ENCODE data around the gene EXOC4.

Gene EXOC4

GRCh38 chr7:133360201-133360600 is 107.3 kb downstream of the EXOC4 start:
- Histone ChIP-seq H3K27me3 (ENCODE audit: insufficient read depth, insufficient read length) (no peaks in the 10 kb centered on the region), H3K4me3 (ENCODE audit: insufficient read length, low read depth) (no peak overlapping the region), H3K9ac (ENCODE audit: insufficient read length, low read depth) (no peak overlapping the region), H3K36me3 (ENCODE audit: insufficient read depth, insufficient read length, low read length) (no peaks in the 10 kb centered on the region), H3K4me1 (ENCODE audit: insufficient read depth, insufficient read length) (no peaks in the 10 kb centered on the region), H3K9me3 (ENCODE audit: insufficient read depth, low read length) (no peaks in the 10 kb centered on the region)
- peak; percentile 39 for DNase-seq (ENCODE audit: low read depth, low spot score)
- TF ChIP-seq YY1 (IDR thresholded peaks at IDR 0.05; ENCODE audit: insufficient read depth, insufficient read length) (no peak), SUZ12 (IDR thresholded peaks at IDR 0.05; ENCODE audit: extremely low read depth, insufficient read depth, insufficient read length) (no peak), ZNF274 (IDR thresholded peaks at IDR 0.05; ENCODE audit: low read depth, low read length) (no peak)

DNA sequence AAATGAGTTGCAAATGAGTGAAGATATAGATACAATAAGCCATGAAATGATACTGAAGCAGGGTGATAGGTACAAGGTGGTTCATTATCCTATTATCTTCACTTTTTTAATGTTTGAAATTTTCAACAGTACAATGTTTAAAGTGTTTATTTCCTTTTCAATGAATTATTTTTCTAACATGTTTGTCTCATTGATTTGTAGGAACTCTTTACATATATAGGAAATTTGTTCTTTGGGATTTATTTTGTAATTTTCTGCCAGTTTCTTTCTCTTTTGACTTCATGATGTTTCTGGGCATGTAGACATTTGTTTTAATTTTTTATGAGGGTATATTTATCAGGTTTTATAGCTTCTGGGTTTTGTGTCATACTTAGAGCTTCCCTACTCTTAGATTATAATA is 108.9 kb downstream of the EXOC4 start:
- TF ChIP-seq YY1 (IDR thresholded peaks at IDR 0.05; ENCODE audit: insufficient read depth, insufficient read length) (no peak), SUZ12 (IDR thresholded peaks at IDR 0.05; ENCODE audit: extremely low read depth, insufficient read depth, insufficient read length) (no peak), ZNF274 (IDR thresholded peaks at IDR 0.05; ENCODE audit: low read depth, low read length) (no peak)
- Histone ChIP-seq H3K9me3 (ENCODE audit: insufficient read depth, low read length) (no peaks in the 10 kb centered on the region), H3K27me3 (ENCODE audit: insufficient read depth, insufficient read length) (no peaks in the 10 kb centered on the region), H3K4me3 (ENCODE audit: insufficient read length, low read depth) (no peak overlapping the region), H3K9ac (ENCODE audit: insufficient read length, low read depth) (no peak overlapping the region), H3K4me1 (ENCODE audit: insufficient read depth, insufficient read length) (no peaks in the 10 kb centered on the region), H3K36me3 (ENCODE audit: insufficient read depth, insufficient read length, low read length) (no peaks in the 10 kb centered on the region)
- DNase-seq (ENCODE audit: low read depth, low spot score): no peak

- Histone ChIP-seq H3K4me1 (ENCODE audit: insufficient read depth, insufficient read length) (no peaks in the 10 kb centered on the region), H3K9ac (ENCODE audit: insufficient read length, low read depth) (no peak overlapping the region), H3K36me3 (ENCODE audit: insufficient read depth, insufficient read length, low read length) (no peaks in the 10 kb centered on the region), H3K9me3 (ENCODE audit: insufficient read depth, low read length) (no peaks in the 10 kb centered on the region), H3K4me3 (ENCODE audit: insufficient read length, low read depth) (no peak overlapping the region), H3K27me3 (ENCODE audit: insufficient read depth, insufficient read length) (no peaks in the 10 kb centered on the region)
- TF ChIP-seq YY1 (IDR thresholded peaks at IDR 0.05; ENCODE audit: insufficient read depth, insufficient read length): no peak
- TF ChIP-seq ZNF274 (IDR thresholded peaks at IDR 0.05; ENCODE audit: low read depth, low read length): no peak
- TF ChIP-seq SUZ12 (IDR thresholded peaks at IDR 0.05; ENCODE audit: extremely low read depth, insufficient read depth, insufficient read length): no peak
- no peak for DNase-seq (ENCODE audit: low read depth, low spot score)
Observed at GRCh38 chr7:133364959-133365690, 112.2 kb downstream of the EXOC4 start.

DNA sequence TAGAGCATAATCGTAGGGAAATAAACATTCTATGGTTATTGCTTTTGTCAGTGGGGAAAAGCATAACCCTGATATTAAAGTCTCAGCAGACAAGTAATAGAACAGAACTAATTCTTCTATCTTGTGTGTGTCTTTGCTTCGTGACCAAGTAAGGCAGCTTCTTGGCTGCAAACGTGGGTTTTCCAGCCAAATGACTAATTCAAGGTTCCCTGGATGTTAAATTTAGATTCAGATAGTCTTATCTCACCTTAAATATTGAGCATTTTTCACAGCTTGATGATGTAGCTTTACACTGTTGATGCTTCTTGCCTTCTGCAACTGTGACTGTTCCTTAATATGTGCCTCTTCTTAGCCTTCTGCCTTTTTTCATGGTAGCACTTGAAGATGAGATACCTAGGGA is 113.0 kb downstream of the EXOC4 start:
- no peak for TF ChIP-seq ZNF274 (IDR thresholded peaks at IDR 0.05; ENCODE audit: low read depth, low read length)
- no peak for TF ChIP-seq SUZ12 (IDR thresholded peaks at IDR 0.05; ENCODE audit: extremely low read depth, insufficient read depth, insufficient read length)
- no peak for TF ChIP-seq YY1 (IDR thresholded peaks at IDR 0.05; ENCODE audit: insufficient read depth, insufficient read length)
- DNase-seq (ENCODE audit: low read depth, low spot score): no peak
- Histone ChIP-seq H3K9ac (ENCODE audit: insufficient read length, low read depth) (no peak overlapping the region), H3K4me1 (ENCODE audit: insufficient read depth, insufficient read length) (no peaks in the 10 kb centered on the region), H3K4me3 (ENCODE audit: insufficient read length, low read depth) (no peak overlapping the region), H3K36me3 (ENCODE audit: insufficient read depth, insufficient read length, low read length) (no peaks in the 10 kb centered on the region), H3K27me3 (ENCODE audit: insufficient read depth, insufficient read length) (no peaks in the 10 kb centered on the region), H3K9me3 (ENCODE audit: insufficient read depth, low read length) (no peaks in the 10 kb centered on the region)

GRCh38 chr7:133367561-133367960 is 114.7 kb downstream of the EXOC4 start:
- no peak for DNase-seq (ENCODE audit: low read depth, low spot score)
- no peak for TF ChIP-seq ZNF274 (IDR thresholded peaks at IDR 0.05; ENCODE audit: low read depth, low read length)
- TF ChIP-seq SUZ12 (IDR thresholded peaks at IDR 0.05; ENCODE audit: extremely low read depth, insufficient read depth, insufficient read length): no peak
- no peak for TF ChIP-seq YY1 (IDR thresholded peaks at IDR 0.05; ENCODE audit: insufficient read depth, insufficient read length)
- H3K36me3 ChIP-seq (ENCODE audit: insufficient read depth, insufficient read length, low read length): no peaks in the 10 kb centered on the region

GRCh38 chr7:133369130-133369529 is 116.3 kb downstream of the EXOC4 start:
- H3K36me3 ChIP-seq (ENCODE audit: insufficient read depth, insufficient read length, low read length): no peaks in the 10 kb centered on the region
- H3K9ac ChIP-seq (ENCODE audit: insufficient read length, low read depth): no peak overlapping the region
- no peak overlapping the region for H3K4me3 ChIP-seq (ENCODE audit: insufficient read length, low read depth)
- no peak for DNase-seq (ENCODE audit: low read depth, low spot score)
- no peaks in the 10 kb centered on the region for H3K9me3 ChIP-seq (ENCODE audit: insufficient read depth, low read length)
- TF ChIP-seq ZNF274 (IDR thresholded peaks at IDR 0.05; ENCODE audit: low read depth, low read length) (no peak), SUZ12 (IDR thresholded peaks at IDR 0.05; ENCODE audit: extremely low read depth, insufficient read depth, insufficient read length) (no peak), YY1 (IDR thresholded peaks at IDR 0.05; ENCODE audit: insufficient read depth, insufficient read length) (no peak)
- no peaks in the 10 kb centered on the region for H3K4me1 ChIP-seq (ENCODE audit: insufficient read depth, insufficient read length)
- H3K27me3 ChIP-seq (ENCODE audit: insufficient read depth, insufficient read length): no peaks in the 10 kb centered on the region

More at GRCh38 chr7:133367561-133367960, 114.7 kb downstream of the EXOC4 start:
- no peaks in the 10 kb centered on the region for H3K9me3 ChIP-seq (ENCODE audit: insufficient read depth, low read length)
- H3K9ac ChIP-seq (ENCODE audit: insufficient read length, low read depth): no peak overlapping the region
- H3K27me3 ChIP-seq (ENCODE audit: insufficient read depth, insufficient read length): no peaks in the 10 kb centered on the region
- no peaks in the 10 kb centered on the region for H3K4me1 ChIP-seq (ENCODE audit: insufficient read depth, insufficient read length)
- no peak overlapping the region for H3K4me3 ChIP-seq (ENCODE audit: insufficient read length, low read depth)

DNA sequence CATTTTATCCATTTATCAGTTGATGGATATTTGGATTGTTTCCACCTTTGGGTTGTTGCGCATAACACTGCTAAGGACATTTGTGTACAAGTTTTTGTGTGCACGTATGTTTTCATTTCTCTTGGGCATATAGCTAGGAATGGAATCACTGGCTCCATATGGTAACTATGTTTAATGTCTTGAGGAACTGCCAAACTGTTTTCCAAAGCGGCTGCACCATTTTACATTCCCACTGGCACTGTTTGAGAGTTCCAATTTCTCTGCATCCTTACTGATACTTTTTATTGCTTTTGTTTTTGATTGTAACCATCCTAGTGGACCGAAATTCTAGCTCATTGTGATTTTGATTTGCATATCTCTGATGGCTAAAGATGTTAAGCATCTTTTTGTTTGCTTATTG is 118.7 kb downstream of the EXOC4 start:
- no peaks in the 10 kb centered on the region for H3K4me1 ChIP-seq (ENCODE audit: insufficient read depth, insufficient read length)
- TF ChIP-seq YY1 (IDR thresholded peaks at IDR 0.05; ENCODE audit: insufficient read depth, insufficient read length) (no peak), ZNF274 (IDR thresholded peaks at IDR 0.05; ENCODE audit: low read depth, low read length) (no peak)
- no peak overlapping the region for H3K9ac ChIP-seq (ENCODE audit: insufficient read length, low read depth)
- no peak overlapping the region for H3K4me3 ChIP-seq (ENCODE audit: insufficient read length, low read depth)
- peaks cover 4% of the 10 kb centered on the region for H3K36me3 ChIP-seq (ENCODE audit: insufficient read depth, insufficient read length, low read length)
- DNase-seq (ENCODE audit: low read depth, low spot score): no peak
- H3K9me3 ChIP-seq (ENCODE audit: insufficient read depth, low read length): no peaks in the 10 kb centered on the region
- H3K27me3 ChIP-seq (ENCODE audit: insufficient read depth, insufficient read length): no peaks in the 10 kb centered on the region

All from NT2/D1 (cell line).